Sciatic nerve (tissue), 2 donors: Measurements from ENCODE around the gene MVB12B. TPM values are rescaled to one million over a fixed set of nuclear protein-coding genes. Genes with fewer than 3 reads are reported as not detected.

Source experiments
- ATAC-seq: fragments of 200-7000 bp; cut with Tn5 transposase; one replicate; pipeline ENCODE4 v1.9.1; 2020; ENCODE audit warnings: mild to moderate bottlenecking, moderate library complexity
- DNase-seq: peaks from one replicate; pipeline ENCODE4 v3.0.0-alpha.2; 2020; ENCODE audit warnings: low spot score
- intact Hi-C: fragments of 100-400 bp; cut with DNase I; formaldehyde crosslinking; loops from one replicate; pipeline ENCODE4 v1.14.2; 2022
- total RNA-seq: library from RNA; stranded (reverse); fragmentation: NEBNext Ultra II Directional; extraction: Animal tissue kit (Norgen Biotek cat#: 25700); gene quantifications from one replicate; pipeline ENCODE4 v1.2.1, GENCODE V29; 2021
- donor health status: DM: no; HTN: no; CAD: no.
- donor health status: DM: no; HTN: no; CAD: no.

MVB12B gene
- total RNA-seq, 1 donor from 2014 or later, result 65.7 TPM

DNA sequence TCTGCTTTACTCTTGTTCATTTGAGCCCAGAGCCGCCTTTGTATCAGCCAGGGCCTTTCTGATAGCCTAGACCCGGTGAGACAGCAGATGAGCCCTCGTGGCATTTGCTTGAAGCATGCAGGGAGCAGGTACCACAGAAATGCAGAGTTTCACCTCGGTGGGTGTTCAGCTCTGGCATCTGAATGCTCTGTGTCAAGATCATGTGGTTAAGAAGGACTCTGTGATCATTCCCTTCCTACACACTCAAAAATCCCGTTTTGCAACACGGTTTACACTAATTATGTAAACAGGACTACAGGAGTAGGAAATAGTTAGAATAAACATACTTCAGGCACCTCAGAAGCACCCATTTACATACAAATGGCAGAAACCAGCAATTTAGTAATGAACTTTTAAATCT, 67.2 kb downstream of the MVB12B start:
- intact Hi-C loops, result loop anchor here (10.0 kb wide), 2 partner anchors 69 to 639 kb away; partner anchors contain the start of gene MVB12B
- ATAC-seq (no peak), DNase-seq (no peak)

DNA sequence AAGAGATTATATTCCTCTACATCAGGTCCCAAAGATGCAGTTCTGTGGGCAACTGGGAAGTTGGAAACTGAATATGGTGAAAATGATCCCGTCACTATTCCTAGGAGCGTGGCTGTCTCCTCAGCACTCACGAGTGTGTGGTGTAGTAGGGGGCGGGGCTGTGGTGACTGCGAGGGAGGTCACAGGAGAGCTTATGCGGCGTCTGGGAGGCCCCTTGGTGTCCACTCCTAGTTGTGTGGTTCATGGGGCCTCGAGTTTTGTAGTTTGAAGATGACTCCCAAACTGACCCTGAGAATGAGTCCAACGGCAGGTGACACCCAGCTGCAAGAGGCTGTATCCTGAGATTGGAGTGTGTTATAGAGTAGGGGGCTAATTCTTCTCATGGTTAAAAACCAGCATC, 68.2 kb downstream of the MVB12B start:
- intact Hi-C loops, result loop anchor here (10.0 kb wide), 2 partner anchors 70 to 640 kb away; partner anchors contain the start of gene MVB12B
- DNase-seq, result no peak
- ATAC-seq, result no peak

DNA sequence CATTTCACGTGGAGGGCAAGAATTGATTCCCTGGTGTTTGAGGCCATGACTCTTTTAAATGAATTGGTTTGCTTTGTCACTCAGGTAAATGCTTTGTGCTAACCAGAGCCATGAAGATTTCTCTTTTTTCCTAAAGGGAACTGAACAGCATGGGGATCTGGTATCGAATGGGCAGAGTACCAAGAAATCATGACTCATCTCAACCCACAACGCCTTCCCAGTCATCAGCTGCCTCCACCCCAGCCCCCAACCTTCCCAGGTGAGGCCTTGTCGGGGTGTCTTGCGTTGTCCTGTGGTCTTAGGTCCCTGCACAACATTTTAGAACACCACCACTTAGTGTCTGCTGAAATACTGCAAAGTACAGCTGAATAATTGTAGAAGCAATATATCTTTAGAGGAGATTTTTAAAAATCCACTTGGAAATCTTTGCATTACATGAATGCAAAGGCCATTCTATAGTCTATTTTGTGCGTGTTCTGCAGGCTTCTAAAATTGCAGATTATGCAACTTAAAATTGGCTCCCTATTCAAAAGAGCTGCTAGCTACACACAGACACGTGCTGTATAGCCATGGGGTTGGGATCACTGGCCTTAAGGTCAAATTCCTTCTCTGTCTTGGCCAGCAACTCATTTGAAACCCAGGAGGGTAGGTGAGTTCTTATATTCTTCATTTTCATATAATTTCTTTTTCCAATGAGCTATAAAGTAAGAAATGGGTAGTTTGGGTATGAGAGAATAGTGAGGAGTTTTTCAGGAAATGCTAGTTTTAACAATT, 69.0 kb downstream of the MVB12B start:
- no peak for DNase-seq
- no peak for ATAC-seq
- intact Hi-C loops, result loop anchor here (10.0 kb wide), 2 partner anchors 71 to 641 kb away; partner anchors contain the start of gene MVB12B

DNA sequence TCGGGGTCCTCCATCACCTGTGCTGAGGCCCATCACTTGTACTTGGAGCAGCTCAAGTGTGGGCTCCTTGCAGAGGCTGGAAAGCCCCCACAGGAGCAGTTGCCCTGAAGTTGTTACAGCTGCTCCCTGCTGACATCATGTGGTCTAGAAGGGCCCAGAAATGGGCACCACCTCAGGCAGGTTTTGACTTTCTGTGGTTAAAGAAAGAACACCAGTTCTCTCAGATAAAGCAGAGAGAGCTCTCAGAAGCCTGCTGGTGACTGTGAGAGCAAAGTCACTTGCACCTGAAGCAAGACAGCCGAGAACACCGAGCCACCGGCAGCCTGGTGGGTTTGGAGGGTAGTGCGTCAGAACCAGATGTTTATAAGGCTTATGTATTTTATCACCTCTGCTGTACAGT, 70.4 kb downstream of the MVB12B start:
- intact Hi-C loops, result loop anchor here (10.0 kb wide), 2 partner anchors 72 to 642 kb away; partner anchors contain the start of gene MVB12B
- no peak for ATAC-seq

DNA sequence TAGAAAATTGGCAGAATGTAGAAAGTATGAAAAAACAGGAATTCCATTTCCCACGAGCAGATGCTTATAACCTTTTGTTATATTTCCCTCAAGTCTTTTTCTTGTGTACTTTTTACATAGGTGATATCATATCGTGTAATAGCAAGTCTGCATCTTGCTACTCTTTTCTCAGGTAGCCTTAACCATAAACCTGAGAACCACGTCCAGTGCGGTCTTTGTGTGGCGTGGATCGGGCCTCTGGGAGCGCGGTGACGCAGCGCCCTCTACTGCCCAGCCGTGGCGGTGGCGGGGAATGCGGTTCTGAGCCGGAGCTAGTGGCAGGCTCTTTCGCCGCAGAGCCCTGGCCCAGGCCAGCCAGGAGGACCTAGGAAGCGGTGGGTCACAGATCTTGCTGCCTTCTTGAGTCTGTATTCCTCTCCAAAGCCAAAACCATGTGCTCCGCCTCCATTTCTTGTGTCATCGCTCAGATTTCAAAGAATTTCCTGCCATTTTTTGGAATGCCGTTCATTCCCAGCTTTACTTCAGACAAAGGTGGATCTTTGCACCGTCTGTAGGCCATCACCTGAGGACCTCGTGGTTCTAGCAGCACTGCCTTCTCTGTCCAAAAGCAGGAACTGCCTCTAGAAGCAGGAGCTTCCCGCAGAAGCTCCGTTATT, 71.9 kb downstream of the MVB12B start:
- DNase-seq (peak; percentile 91), ATAC-seq (peak; percentile 92)
- intact Hi-C loops, result loop anchor here (10.0 kb wide), 2 partner anchors 74 to 644 kb away; partner anchors contain the start of gene MVB12B

More for the DNA sequence above, 70.4 kb downstream of the MVB12B start:
- DNase-seq, result no peak

DNA sequence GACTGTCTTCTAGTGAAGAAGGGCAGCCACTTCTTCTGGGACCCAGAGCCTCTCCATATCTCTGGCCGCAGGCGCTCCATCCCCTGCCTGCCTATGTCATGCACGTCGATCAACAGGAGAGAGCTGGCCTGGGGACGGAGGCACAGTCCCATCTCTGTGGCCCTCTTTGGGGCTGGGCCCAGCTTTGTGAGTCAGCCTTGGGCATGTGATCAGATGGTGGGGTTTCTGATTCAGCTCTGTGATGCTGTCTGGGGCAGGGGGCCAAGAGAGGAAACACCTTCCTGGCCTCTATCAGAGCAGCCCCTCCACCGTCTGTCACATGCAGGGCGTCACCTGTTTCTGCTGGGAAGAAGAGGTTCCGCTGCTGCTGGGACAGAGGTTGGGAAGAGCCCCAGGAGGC, 72.6 kb downstream of the MVB12B start:
- intact Hi-C loops, result loop anchor here (10.0 kb wide), 2 partner anchors 74 to 644 kb away; partner anchors contain the start of gene MVB12B
- ATAC-seq, result no peak
- DNase-seq, result no peak

DNA sequence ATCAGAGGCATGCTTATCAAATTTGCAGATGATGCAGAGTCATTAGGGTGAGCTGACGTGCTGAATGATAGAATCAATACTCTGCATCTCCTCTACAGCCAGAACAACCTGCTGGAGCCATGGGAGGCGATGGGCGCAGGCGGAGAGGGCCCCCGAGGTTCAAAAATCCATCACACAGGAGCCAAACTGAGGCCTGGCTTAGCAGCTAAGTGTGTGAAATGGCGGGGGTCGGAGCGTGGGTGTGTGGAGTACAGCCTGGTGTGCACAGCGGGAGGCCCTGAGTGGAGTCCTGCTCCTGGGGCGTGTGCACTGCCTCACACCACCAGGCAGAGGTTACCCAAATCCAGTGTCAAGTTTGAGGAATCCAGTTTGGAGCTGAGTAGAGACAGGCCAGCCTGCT, 73.2 kb downstream of the MVB12B start:
- intact Hi-C loops, result loop anchor here (10.0 kb wide), 2 partner anchors 75 to 645 kb away; partner anchors contain the start of gene MVB12B
- no peak for DNase-seq
- no peak for ATAC-seq

DNA sequence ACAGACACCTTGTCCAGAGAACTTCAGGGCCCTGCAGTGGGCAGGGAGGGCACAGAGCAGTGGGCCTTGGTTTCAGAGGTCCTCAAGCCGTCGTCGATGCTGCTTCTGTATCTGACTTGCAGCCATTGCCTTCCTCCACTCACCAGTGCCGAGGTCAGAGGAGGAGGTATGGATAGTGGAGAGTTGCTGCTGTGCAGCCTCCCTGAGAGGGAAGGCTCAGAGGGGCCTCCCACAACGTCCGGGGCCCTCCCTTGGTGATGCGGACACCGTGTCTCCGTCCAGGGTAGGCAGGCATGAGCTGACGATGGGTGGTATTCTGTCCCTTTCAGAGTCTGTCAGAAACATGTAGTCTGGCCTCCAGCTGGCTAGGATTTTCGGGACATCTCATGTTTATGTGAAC, 73.9 kb downstream of the MVB12B start:
- intact Hi-C loops, result no loop called here
- DNase-seq, result no peak

DNA sequence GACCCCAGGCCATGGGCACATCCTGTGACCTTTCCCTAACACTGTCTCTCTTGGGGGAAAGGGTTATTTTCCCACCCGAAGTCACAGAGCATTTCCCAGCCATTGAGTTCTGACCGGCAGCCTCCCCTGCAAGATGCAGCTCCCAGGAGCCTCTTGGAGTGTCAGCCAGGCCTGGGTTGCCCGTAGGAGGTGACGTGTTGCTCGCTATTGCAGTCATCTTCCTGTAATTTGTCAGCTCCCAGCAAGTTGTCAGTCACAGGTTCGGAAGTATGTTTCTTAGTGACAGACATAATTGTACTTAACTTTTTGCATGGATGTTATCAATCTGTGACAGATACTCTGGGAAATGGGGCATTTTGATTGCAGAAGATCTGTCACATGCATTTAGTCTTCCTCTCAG, 74.5 kb downstream of the MVB12B start:
- intact Hi-C loops, result no loop called here
- DNase-seq, result no peak
- no peak for ATAC-seq

More for the DNA sequence above, 73.9 kb downstream of the MVB12B start:
- no peak for ATAC-seq

DNA sequence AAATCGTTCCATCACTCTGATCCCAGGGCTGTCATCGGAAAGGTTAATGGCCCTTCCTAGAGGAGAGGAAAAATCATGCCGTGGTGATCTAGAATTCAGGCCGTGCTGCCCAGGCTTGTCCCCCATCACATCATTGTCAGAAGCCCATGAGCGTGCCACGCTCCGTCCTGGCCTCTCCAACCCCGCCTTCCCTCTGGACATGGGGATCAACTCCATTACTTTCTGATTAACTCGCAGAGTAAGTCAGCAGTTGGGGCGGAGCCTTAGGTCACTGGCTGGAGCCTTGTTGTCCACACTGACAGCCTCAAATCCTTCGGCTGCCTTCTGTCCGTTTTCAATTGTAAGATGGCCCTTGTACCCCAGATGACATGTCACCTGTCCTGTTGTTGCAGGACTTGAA, 75.0 kb downstream of the MVB12B start:
- intact Hi-C loops, result no loop called here
- ATAC-seq (no peak), DNase-seq (no peak)

DNA sequence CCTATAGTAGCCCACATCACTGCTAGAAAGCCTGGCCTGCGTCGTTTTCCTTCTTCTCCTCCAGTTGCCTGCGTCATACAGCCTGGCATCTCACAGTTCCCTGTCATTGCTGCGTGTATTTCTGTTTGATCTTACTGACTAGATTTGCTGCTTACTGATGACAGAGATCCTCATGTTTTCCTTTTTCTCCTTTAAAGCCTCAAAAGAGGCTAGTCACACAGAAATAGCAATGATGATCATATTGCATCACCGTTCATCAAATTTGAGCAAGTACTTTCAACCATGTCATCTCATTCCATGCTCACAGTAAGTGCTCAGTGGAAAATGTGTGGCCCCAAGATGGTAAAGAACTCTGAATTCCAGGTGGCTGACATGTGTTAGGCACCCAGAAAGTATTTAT, 76.8 kb downstream of the MVB12B start:
- DNase-seq (no peak), ATAC-seq (no peak)
- intact Hi-C loops, result no loop called here

DNA sequence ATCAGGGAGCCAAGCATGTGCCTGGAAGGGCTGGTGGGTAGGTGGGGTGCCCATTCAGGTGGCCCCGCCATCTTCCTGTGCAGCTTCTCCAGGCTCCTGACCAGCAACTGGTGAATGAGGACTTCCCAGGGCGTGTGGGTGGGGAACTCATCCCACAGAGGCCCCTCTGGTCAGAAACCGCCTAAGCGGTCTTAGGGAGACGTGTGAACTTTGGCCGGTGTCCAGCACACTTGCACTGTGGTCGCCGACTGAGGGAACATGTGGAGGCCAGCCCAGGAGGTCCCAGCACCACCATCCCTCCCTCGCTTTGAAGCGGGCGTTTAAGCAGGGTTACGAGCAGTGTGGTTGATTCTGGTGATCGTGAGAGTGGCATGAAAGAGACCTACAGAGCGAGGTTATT, 77.8 kb downstream of the MVB12B start:
- DNase-seq, result no peak
- intact Hi-C loops, result no loop called here
- no peak for ATAC-seq

DNA sequence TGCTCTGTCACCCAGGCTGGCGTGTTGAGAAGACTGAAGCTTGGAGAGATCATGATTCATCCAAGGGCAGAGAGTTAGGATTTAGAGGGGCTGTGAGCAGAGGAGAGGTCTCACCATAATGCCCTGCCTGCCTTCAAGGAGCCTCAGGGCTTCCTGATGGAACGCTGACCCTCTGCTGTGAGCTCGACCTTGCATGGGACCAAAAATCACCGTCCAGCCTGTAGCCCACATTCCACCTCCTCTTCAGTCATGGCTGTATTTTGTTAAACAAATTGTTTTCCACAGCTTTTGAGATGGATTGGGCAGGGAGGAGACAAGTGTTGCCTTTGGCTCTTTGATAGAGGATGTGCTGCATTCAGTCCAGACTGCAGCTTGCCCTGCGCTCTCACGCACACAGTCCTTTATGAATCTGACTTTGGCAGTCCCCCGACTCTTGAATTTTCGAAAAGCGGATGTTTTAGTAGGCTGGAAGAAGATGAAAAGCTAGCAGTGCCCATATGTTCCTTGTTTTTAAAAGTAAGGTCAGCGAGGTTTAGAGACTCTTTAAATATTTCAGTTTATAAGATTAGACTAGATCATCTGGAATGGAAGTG, 79.5 kb downstream of the MVB12B start:
- DNase-seq (no peak), ATAC-seq (peak; percentile 69)
- intact Hi-C loops, result no loop called here

DNA sequence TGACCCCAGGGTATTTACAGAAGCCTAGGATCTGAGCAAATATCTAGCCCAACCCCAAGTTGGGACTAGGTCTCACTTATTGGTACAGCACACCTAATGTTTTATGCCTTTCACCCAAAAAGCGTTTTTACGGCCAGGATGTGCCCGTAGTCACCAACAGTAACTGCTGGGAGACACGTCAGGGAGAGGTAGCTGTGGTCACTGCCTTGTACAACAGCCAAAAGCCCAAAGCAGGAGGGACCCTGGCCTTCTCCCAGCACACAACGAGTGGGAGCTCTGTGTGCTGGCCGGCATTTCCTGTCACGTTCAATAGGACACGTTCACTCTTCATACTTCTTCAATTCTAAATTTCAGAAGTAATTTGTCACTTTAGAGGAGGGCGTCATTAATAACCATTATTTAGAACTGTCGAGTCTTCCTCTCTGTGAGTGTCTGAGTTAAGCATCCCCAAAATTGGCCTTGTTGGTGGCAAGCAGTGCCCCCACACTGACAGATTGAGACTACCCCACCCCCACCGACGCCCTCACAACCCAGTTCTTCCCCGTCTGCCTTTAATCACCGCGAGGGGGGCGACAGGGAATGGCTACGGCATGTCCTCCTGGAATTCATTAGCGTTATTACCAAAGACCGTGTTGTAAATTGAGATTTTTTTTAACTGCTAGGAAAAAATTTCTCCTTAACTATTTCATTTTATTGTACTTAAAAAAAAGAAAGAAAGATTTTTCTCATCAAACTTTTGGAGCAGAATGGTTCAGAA, 80.7 kb downstream of the MVB12B start:
- intact Hi-C loops, result no loop called here
- ATAC-seq (no peak), DNase-seq (no peak)

DNA sequence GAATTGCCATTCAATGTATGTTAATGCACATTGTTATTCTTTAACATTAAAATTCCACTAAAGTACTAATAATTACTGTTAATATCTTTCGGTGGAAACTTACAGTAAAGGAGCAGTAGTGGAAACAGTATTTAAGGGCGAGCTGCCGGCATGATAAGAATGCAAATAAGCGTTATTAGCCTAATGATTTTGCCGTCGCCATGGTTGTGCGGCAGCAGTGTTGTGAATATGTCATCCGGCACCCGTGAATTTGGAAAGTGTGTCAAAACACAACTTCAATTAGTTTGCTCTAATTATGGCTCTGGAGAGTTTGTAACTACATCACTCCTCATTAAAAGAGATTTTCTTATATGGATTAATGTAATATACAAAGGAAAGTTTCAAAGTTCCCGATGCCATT, 81.4 kb downstream of the MVB12B start:
- DNase-seq, result no peak
- intact Hi-C loops, result no loop called here
- ATAC-seq, result no peak

DNA sequence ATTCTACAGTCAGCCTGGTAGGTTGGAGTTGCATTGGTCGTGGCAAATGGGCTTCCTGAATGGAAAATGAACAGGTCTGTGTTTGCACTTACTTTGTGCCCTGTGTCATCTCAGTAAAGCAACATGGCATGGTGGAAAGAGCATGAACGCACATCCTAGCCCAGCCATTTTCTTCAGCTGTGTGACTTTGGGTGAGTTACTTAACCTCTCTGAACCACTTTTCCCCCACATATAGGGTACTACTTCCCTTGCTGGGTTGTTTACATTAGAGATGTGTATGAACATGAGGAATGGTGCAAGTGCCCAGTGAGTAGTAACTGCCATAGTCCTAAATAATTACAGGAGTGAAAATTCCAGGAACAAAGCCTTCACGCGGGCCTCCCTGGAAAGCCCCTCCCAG, 83.6 kb downstream of the MVB12B start:
- intact Hi-C loops, result no loop called here
- ATAC-seq (no peak), DNase-seq (no peak)

DNA sequence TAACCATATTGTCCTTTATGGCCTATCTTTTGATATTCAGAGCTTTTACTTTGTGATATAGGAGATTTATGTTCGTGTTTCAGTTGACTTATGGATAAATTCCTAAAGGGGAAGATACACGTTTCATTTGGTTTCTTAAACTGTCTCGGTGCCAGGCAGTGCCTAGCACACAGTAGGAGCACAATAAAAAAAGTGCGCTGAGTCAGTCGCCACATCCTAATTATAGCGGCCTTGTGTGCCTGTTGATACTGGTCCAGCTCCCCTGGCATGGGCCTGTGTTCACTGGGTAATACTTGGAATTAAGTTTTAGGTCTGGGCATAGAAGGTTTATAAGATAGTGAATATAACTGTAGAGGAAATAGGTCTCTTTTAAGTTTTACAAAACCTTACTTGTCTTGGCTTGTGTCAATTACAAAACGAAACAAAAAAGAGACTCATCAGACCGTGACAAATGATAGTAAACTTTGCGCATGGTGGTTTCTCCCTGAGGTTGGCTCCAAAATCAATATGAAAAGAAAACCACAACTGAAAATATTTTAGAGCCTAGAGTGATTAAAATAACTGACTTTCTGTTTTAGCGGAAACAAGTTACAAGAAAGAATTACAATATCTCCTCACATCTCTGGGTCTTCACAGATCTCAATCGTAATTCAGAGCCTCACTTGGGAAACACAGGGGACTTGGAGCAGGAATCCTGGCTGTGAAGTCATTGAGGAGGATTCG, 84.8 kb downstream of the MVB12B start:
- intact Hi-C loops, result no loop called here
- DNase-seq, result no peak
- ATAC-seq, result peak; percentile 67

DNA sequence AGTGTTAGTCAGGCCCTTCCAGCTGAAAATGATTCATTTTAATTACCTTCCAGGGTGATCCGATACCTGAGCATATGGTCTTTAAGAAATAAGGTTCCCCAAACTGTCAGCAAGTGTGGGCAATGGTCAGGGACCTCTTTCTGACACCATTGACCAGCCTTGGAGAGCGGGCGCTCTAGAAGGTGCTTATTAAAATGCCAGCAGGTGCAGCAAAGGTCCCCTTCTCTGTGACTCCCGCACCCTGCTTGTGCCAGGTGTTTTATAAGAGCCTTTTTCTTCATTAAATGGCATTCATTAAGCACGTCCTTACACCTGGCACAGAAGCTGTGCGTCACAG, 85.3 kb downstream of the MVB12B start:
- intact Hi-C loops, result no loop called here
- ATAC-seq, result no peak
- no peak for DNase-seq

DNA sequence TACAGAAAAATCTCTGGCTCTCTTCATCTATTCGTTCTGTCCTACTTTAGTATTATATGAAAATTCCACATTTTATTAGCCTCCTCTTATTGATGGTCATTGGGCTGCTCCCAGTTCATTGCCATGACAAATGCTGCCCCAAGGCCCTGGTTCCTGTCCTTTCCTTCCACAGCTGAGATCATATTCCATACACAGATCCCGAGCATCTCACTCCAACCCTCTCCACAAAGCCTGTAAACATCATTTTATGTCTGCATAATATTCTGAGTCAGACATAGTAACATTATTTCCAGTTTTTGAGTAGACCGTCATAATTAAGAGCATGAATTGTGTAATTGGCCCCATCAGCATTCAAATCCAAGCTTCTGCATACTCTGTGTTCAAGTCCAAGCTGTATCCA, 86.3 kb downstream of the MVB12B start:
- intact Hi-C loops, result no loop called here
- no peak for DNase-seq
- no peak for ATAC-seq
